ENCODE results near the gene SLCO2A1. TPM values are rescaled to one million over a fixed set of nuclear protein-coding genes. Genes with fewer than 3 reads are reported as not detected.

The SLCO2A1 gene
- polyA plus RNA-seq, 4 donors, result 3.9 to 19.7 (median 18.5) TPM

DNA sequence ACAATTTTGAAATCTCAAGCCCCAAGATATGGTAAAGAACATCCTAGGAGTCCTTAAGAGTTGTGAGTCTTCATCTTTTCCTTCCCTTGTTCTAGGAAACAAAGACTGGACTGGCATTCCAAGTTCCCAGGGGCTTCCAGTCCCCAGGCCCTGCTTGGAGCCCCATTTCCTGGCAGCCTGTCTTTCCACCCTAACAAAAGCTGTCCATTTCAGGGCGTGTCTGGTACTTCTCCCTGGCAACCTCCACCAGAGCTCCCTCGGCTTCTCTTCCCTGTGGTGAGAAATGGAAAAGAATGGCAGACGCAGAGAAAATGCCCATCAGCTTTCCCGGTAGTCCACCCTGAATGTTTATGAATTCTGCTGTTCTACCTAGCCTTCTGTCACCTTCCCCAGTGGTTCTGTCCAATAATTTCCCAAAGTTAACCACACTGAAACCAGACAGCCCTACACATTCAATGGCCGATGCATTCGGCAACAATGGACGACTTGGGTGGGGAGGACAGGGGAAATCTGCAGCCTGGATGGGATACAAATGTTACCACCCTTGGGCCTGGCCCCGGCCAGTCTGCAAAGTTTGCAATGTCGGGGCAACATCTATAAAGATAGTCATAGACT lies 140.9 kb downstream of the SLCO2A1 start:
- no peak for DNase-seq (ENCODE audit: low read depth in 4 of 4, low spot score in 3 of 4)

DNA sequence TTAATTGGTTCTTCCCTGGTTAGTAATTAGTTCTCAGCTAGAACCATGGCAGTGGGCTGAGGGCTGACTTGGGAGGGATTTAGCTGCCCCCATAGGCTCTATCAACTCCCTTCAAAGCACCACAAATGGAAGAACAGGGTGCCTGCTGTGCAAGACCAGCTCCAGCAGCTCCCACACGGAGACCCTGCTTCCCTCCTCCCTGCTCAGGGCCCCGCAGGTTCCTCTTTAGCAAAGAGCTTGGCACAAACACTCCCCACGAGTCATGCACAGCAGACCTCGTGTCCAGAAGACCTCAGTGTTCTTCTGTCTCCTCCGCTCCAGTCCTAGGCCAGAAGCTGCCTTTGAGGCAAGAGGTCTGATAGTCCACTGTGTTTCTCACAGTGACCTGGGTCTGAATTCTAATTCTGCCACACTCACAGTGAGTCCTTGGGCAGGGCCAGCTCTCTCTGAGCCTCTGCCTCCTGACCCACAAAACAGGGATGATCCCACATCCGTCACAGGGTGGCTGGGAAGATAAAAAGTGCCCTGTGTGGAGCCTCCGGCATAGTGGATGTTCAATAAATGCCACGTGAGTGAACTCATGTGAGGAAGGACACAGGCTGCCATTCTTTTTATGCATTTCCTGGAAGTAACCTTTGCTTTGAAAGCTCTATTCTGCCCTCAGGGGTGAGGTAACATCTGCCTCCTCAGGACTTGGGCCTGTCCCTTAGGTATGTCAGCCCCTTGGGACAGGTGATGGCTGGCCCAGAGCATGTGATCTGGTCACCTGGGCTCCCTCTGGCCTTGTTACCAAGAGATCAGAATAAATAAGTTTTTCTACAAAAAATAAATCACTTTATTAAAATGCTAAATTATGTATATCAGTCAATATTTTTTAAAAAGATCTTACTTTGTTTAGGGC lies 141.7 kb downstream of the SLCO2A1 start:
- no peak for DNase-seq (ENCODE audit: low read depth in 4 of 4, low spot score in 3 of 4)

DNA sequence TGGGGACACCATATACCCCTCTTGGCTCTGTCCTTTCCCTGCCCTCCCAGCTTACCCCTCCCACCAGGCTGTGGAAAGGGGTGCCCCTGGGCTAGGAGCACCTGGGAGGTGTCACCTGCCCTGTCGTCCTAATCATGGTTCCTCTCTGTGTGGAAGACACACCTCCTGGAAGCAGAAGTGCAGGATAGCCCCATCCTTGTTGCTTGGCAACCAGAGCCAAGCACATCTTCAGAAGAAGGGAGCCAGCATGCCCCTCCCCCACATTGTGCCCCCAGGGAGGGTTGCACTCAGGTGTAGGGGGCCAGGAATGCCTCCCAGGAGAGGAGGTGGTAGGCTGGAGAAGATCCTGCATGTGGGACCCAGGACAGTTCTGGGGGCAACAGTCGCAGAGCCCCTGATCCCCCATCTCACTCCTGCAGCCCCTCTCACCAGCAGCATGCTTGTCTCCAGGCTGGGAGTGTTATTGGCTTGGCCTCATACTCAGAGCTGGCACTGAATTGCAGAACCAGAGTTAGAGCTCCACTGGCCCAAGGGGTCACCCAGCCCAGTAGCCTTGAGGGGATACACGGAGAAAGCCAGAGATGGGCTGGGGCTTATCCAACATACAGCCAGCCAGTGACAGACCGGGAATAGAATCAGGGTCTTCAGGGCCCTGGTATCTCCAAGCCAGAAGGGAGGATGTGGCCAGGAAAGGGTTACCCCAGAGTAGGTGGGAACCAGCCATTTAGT lies 142.5 kb downstream of the SLCO2A1 start:
- DNase-seq (ENCODE audit: low read depth in 4 of 4, low spot score in 3 of 4), result no peak

DNA sequence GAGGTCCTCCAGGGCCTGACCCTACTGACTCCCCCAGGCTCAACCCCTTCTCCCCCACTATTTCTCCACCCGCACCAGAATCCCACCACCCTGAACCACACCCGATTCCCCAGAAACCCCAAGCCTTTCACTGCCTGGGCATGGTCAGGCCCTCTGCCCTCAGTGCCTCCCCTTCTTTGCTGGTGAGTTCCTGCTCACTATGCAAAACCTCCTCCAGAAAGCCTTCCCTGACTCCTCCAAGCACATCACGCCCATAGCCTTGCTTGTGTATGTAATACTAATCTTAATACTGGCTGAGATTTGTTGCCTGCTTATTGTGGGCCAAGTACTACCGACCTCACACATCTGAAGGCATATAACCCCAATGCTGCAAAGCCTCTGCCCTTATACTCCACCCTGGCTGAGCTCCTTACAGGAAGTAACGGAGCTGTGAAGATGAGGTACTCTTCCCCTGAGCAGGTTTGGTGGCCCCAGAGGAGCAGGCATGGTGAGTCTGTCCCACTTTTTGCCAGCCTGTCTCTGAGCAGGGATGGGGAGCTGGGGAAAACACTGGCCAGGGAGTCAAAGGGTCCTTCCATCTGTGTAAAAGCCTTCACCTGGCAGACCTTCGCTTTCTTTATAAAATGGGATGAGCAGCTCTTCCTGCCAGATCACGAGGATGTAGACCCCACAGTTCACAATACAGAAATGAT lies 143.5 kb downstream of the SLCO2A1 start:
- no peak for DNase-seq (ENCODE audit: low read depth in 4 of 4, low spot score in 3 of 4)

GRCh38 chr3:133884887-133885711 lies 144.6 kb downstream of the SLCO2A1 start:
- DNase-seq (ENCODE audit: low read depth in 4 of 4, low spot score in 3 of 4), result no peak

GRCh38 chr3:133884054-133884886 lies 145.5 kb downstream of the SLCO2A1 start:
- DNase-seq (ENCODE audit: low read depth in 4 of 4, low spot score in 3 of 4), result no peak

GRCh38 chr3:133883641-133884040 lies 146.1 kb downstream of the SLCO2A1 start:
- no peak for DNase-seq (ENCODE audit: low read depth in 4 of 4, low spot score in 3 of 4)

GRCh38 chr3:133882986-133883586 lies 146.6 kb downstream of the SLCO2A1 start:
- no peak for DNase-seq (ENCODE audit: low read depth in 4 of 4, low spot score in 3 of 4)

DNA sequence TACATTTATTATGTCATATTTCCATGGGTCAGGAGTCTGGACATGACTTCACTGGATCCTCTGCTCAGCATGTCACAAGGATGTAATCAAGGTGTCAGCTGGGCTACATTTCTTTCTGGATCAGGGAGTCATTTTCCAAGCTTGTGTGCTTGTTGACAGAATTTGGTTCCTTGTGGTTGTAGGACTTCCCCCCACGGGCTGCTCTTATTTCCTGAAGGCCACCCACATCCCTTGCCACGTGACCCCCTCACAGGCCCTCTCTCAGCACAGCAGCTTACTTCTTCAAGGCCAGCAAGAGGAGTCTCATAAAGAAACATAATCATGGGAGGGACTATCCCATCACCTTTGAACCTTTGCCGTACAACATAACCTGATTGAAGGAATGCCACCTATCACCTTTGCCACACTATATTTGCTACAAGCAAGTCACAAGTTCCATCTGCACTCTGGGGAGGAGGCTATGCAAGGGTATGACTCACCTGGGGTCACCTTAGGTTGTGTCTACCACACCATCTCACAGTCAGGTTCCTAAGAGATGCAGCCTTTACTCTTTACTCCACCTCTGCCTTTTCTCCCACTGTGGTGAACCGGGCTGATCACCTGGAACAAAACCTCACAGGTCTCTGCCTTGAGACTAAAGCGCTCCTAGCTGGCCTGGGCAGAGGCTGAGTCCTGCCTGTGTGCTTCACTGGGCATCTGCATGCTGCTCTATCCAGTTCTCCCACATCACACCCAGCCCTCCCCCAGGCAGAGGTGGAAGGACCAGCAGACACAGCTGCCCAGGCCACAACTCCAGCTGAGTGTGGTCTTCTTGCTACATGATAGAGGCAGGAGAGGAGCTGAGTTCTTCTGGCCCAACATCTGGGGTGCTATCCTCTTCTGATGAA lies 147.5 kb downstream of the SLCO2A1 start:
- no peak for DNase-seq (ENCODE audit: low read depth in 4 of 4, low spot score in 3 of 4)

GRCh38 chr3:133881492-133881891 lies 148.2 kb downstream of the SLCO2A1 start:
- DNase-seq (ENCODE audit: low read depth in 4 of 4, low spot score in 3 of 4), result no peak

GRCh38 chr3:133880886-133881455 lies 148.8 kb downstream of the SLCO2A1 start:
- no peak for DNase-seq (ENCODE audit: low read depth in 4 of 4, low spot score in 3 of 4)

DNA sequence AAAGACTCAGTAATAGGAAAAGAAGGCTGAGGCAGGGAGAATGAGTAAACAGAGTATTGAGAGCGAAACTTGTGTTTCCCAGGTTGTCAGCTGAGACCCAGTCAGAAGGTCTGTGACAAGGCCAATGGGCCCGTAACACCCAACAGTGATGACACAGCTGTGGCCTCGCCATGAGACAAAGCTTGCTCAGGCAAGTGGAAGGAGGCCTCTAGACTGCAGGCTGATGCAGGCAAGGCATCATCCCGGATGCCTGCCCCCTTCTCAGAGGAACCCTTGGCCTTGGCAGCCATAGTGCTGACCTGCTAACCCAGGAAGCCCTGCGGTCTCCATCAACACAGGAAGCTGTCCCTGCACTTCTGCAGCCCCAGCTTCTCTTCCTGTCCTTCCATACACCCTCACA lies 149.4 kb downstream of the SLCO2A1 start:
- no peak for DNase-seq (ENCODE audit: low read depth in 4 of 4, low spot score in 3 of 4)

GRCh38 chr3:133878518-133878917 lies 151.2 kb downstream of the SLCO2A1 start:
- DNase-seq (ENCODE audit: low read depth in 4 of 4, low spot score in 3 of 4), result no peak

Measured in left renal pelvis (tissue), 4 donors.